NCI-H69 (cell line): ENCODE measurements around the gene PRX.
A peak's percentile ranks its signal among the peaks of the same experiment; 100 is the strongest.
"Not testable (repeated sequence)": the region's sequence is repeated elsewhere in the genome, so short reads cannot be mapped to it uniquely, and the experiment has no call there.

Experiments
- DNase-seq: peaks from one replicate; lab custom pipeline; 2025; lab: John Stamatoyannopoulos, UW

The PRX gene

GRCh38 chr19:40413291-40413845 is at the start of gene PRX:
Gene PRX, minus strand, starts transcription at chr19:40413378. Its CDS starts 5,446 bp downstream, at chr19:40407932.
- DNase-seq = peak; percentile 49

GRCh38 chr19:40461669-40462221 is 48.6 kb upstream of the PRX start:
- no peak for DNase-seq

GRCh38 chr19:40460185-40460584 is 47.0 kb upstream of the PRX start:
- DNase-seq = no peak

GRCh38 chr19:40458597-40458974 is 45.4 kb upstream of the PRX start:
- DNase-seq = no peak

GRCh38 chr19:40457953-40458596 is 44.9 kb upstream of the PRX start:
- DNase-seq = no peak

GRCh38 chr19:40457048-40457447 is 43.9 kb upstream of the PRX start:
- no peak for DNase-seq

GRCh38 chr19:40453943-40454342 is 40.8 kb upstream of the PRX start:
- DNase-seq = not testable (repeated sequence)

- DNase-seq = no peak
Measured at GRCh38 chr19:40453151-40453735, 40.1 kb upstream of the PRX start.

- DNase-seq = no peak
Measured at GRCh38 chr19:40452016-40452415, 38.8 kb upstream of the PRX start.

- DNase-seq = no peak
Measured at GRCh38 chr19:40450664-40451063, 37.5 kb upstream of the PRX start.

- DNase-seq = no peak
Measured at GRCh38 chr19:40449506-40449905, 36.3 kb upstream of the PRX start.

- DNase-seq = no peak
Measured at GRCh38 chr19:40446263-40446784, 33.1 kb upstream of the PRX start.

GRCh38 chr19:40445780-40446262 is 32.6 kb upstream of the PRX start:
- DNase-seq = peak; percentile 20

GRCh38 chr19:40444825-40445312 is 31.7 kb upstream of the PRX start:
- DNase-seq = no peak

GRCh38 chr19:40444000-40444824 is 31.0 kb upstream of the PRX start, which contains the start of gene SERTAD3:
Gene SERTAD3, minus strand, starts transcription at chr19:40444335. Its CDS starts 2,255 bp downstream, at chr19:40442080.
- DNase-seq = peak; percentile 98

- DNase-seq = peak; percentile 100
Measured at GRCh38 chr19:40443131-40443999, 30.2 kb upstream of the PRX start.

- DNase-seq = no peak
Measured at GRCh38 chr19:40442328-40443130, 29.4 kb upstream of the PRX start.

- DNase-seq = no peak
Measured at GRCh38 chr19:40441719-40442253, 28.6 kb upstream of the PRX start.

- DNase-seq = no peak
Measured at GRCh38 chr19:40438284-40438683, 25.1 kb upstream of the PRX start.
